K562 (cell line): Measurements from ENCODE around the gene GAL3ST3. TPM values are rescaled to one million over a fixed set of nuclear protein-coding genes. Genes with fewer than 3 reads are reported as not detected.
A peak's percentile ranks its signal among the peaks of the same experiment; 100 is the strongest.

Source experiments
- E2F3 ChIP-seq: fragments of 250-450 bp; sonication (Bioruptor Pico); IDR thresholded peaks from 2 replicates; pipeline ENCODE4 v1.4.0; 2020; ENCODE audit warnings: mild to moderate bottlenecking
- ELF4 ChIP-seq: fragments of 450-650 bp; formaldehyde crosslinking; IDR thresholded peaks from 2 replicates; pipeline ENCODE4 v1.4.0; 2022; ENCODE audit warnings: missing genetic modification characterization
- FOS ChIP-seq: IDR thresholded peaks from 3 replicates; pipeline ENCODE4 v1.6.1; 2011; ENCODE audit not compliant: insufficient read length; ENCODE audit errors: extremely low read depth
- FOXK1 ChIP-seq: sonication (generic); formaldehyde crosslinking; IDR thresholded peaks from 2 replicates; pipeline ENCODE4 v1.8.0; 2022; ENCODE audit warnings: missing genetic modification reagents, mild to moderate bottlenecking, borderline replicate concordance
- KLF6 ChIP-seq: fragments of 250-450 bp; sonication (Bioruptor Pico); IDR thresholded peaks from 2 replicates; pipeline ENCODE4 v1.4.0; 2020; ENCODE audit warnings: mild to moderate bottlenecking, moderate library complexity, borderline replicate concordance
- MAFG ChIP-seq: fragments of 450-650 bp; conservative IDR thresholded peaks from 2 replicates; pipeline ENCODE4 v1.6.1; 2016; ENCODE audit warnings: missing genetic modification characterization, missing compliant biosample characterization
- MIER1 ChIP-seq: fragments of 450-650 bp; IDR thresholded peaks from 2 replicates; pipeline ENCODE4 v1.6.1; 2016; ENCODE audit warnings: antibody characterized with exemption, mild to moderate bottlenecking, low read depth
- NEUROD1 ChIP-seq: fragments of 150-350 bp; IDR thresholded peaks from 2 replicates; pipeline ENCODE4 v1.6.1; 2014; ENCODE audit warnings: borderline replicate concordance, low read length, low read depth; ENCODE audit not compliant: partially characterized antibody
- SETDB1 ChIP-seq: IDR thresholded peaks from one replicate; pipeline ENCODE4 v1.6.1; 2012; ENCODE audit warnings: low read length, control low read depth, inconsistent platforms
- SOX6 ChIP-seq: fragments of 450-650 bp; IDR thresholded peaks from 2 replicates; pipeline ENCODE4 v1.6.1; 2014; ENCODE audit warnings: mild to moderate bottlenecking
- ZNF24 ChIP-seq: fragments of 450-650 bp; IDR thresholded peaks from 2 replicates; pipeline ENCODE4 v1.6.1; 2016
- polyA plus RNA-seq, 8 experiments: library from polyadenylated mRNA; depleted of rRNA in 4 of 8; stranded (reverse) in 5 of 8; unstranded in 3 of 8; fragments of >200 nt; fragmentation: Nextera tagmentation in 2 of 8; fragmentation: Illumina TruSeq in 1 of 8; extraction: Ambion mirVana in 2 of 8; extraction: Trizol in 1 of 8; gene quantifications; 2 replicates each; pipeline versions ENCODE4 v1.2.1 to v1.2.3, GENCODE V29; 2011 to 2014; ENCODE audit warnings: inconsistent platforms in 1 of 8, missing spikeins in 1 of 8
- total RNA-seq, 7 experiments: library from RNA; depleted of rRNA in 6 of 7; stranded (reverse); fragments of >200 nt in 6 of 7; fragmentation: Illumina TruSeq in 2 of 7; extraction: Trizol in 2 of 7; gene quantifications; 2 replicates each; pipeline versions ENCODE4 v1.2.1 to v1.2.3, GENCODE V29; 2011 to 2021; ENCODE audit warnings: low replicate concordance in 1 of 7
- TF ChIP-seq, protein P1 (sequence below), 2 experiments: fragments of 450-650 bp; formaldehyde crosslinking in 1 of 2; IDR thresholded peaks; 2 replicates each; pipeline versions ENCODE4 v1.4.0 to v1.6.1; 2014 to 2020; ENCODE audit warnings: mild to moderate bottlenecking in 2 of 2, borderline replicate concordance in 1 of 2, low read depth in 1 of 2
- TF ChIP-seq, protein P2 (sequence below): sonication (generic); formaldehyde crosslinking; IDR thresholded peaks from 2 replicates; pipeline ENCODE4 v1.9.0; 2022; ENCODE audit warnings: mild to moderate bottlenecking, missing genetic modification reagents
- TF ChIP-seq, protein P3 (sequence below): fragments of 250-450 bp; sonication (Bioruptor Pico); IDR thresholded peaks from 2 replicates; pipeline ENCODE4 v1.4.0; 2020; ENCODE audit warnings: mild to moderate bottlenecking, moderate library complexity
- TF ChIP-seq, protein P4 (sequence below): fragments of 250-450 bp; sonication (Bioruptor Pico); IDR thresholded peaks from 2 replicates; pipeline ENCODE4 v1.5.0; 2021

Gene GAL3ST3
- total and polyA plus RNA-seq, 9 of the 15 experiments (the other 6 are each of a cell fraction or from before 2014, with no cell fraction given): not detected

DNA sequence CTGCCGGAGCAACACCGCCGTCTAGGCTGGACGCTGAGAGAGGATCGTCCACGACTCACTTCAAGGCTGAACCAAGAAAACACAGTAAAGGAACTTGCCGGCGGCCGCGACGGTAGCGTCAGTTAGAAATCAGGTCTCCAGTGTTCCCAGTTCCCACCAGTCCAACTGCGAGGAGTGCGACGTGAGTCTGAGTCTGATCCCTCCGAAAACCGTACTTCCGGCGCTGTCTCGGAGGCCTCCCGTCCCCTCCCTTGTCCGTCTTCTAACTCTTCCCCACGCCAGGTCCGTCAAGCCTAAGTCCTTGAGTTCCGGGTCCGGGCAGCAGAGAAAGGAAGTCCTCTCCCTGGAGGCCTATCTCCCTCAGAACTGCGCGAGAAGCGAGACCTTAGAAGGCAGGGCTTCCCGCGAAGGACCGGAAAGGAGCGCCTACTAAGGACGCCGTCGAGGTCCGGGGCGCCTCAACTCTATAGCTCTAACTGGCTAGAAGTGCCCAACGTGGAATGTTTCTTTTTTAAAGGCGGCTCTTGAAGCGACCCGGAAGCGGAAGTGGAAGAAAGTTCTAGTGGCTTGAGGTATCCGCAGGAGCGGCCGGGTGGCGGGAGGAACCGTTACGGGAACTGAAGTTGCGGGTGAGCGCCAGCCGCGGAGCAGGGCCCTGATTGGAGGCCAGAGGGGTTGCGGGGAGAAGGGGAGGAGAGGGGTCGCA is 46.9 kb downstream of the GAL3ST3 start, which contains the start of the genes BANF1 and EIF1AD (continued):
- TF ChIP-seq, protein P1, sequence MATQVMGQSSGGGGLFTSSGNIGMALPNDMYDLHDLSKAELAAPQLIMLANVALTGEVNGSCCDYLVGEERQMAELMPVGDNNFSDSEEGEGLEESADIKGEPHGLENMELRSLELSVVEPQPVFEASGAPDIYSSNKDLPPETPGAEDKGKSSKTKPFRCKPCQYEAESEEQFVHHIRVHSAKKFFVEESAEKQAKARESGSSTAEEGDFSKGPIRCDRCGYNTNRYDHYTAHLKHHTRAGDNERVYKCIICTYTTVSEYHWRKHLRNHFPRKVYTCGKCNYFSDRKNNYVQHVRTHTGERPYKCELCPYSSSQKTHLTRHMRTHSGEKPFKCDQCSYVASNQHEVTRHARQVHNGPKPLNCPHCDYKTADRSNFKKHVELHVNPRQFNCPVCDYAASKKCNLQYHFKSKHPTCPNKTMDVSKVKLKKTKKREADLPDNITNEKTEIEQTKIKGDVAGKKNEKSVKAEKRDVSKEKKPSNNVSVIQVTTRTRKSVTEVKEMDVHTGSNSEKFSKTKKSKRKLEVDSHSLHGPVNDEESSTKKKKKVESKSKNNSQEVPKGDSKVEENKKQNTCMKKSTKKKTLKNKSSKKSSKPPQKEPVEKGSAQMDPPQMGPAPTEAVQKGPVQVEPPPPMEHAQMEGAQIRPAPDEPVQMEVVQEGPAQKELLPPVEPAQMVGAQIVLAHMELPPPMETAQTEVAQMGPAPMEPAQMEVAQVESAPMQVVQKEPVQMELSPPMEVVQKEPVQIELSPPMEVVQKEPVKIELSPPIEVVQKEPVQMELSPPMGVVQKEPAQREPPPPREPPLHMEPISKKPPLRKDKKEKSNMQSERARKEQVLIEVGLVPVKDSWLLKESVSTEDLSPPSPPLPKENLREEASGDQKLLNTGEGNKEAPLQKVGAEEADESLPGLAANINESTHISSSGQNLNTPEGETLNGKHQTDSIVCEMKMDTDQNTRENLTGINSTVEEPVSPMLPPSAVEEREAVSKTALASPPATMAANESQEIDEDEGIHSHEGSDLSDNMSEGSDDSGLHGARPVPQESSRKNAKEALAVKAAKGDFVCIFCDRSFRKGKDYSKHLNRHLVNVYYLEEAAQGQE (IDR thresholded peaks at IDR 0.05; ENCODE audit: borderline replicate concordance): no peak; the same call in 1 of the 2 replicates
- TF ChIP-seq, protein P1 (CRISPR knock-in tag; IDR thresholded peaks at IDR 0.05; ENCODE audit: low read depth): peak; percentile 82; the same call in 1 of the 2 replicates
- TF ChIP-seq, protein P2, sequence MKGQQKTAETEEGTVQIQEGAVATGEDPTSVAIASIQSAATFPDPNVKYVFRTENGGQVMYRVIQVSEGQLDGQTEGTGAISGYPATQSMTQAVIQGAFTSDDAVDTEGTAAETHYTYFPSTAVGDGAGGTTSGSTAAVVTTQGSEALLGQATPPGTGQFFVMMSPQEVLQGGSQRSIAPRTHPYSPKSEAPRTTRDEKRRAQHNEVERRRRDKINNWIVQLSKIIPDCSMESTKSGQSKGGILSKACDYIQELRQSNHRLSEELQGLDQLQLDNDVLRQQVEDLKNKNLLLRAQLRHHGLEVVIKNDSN (CRISPR knock-in tag): peak; percentile 21; the same call in 1 of the 2 replicates
- no peak for TF ChIP-seq FOS
- peak; percentile 66 for TF ChIP-seq ELF4 (CRISPR knock-in tag)
- TF ChIP-seq KLF6: peak; percentile 75; the same call in 1 of the 2 replicates
- TF ChIP-seq, protein P3, sequence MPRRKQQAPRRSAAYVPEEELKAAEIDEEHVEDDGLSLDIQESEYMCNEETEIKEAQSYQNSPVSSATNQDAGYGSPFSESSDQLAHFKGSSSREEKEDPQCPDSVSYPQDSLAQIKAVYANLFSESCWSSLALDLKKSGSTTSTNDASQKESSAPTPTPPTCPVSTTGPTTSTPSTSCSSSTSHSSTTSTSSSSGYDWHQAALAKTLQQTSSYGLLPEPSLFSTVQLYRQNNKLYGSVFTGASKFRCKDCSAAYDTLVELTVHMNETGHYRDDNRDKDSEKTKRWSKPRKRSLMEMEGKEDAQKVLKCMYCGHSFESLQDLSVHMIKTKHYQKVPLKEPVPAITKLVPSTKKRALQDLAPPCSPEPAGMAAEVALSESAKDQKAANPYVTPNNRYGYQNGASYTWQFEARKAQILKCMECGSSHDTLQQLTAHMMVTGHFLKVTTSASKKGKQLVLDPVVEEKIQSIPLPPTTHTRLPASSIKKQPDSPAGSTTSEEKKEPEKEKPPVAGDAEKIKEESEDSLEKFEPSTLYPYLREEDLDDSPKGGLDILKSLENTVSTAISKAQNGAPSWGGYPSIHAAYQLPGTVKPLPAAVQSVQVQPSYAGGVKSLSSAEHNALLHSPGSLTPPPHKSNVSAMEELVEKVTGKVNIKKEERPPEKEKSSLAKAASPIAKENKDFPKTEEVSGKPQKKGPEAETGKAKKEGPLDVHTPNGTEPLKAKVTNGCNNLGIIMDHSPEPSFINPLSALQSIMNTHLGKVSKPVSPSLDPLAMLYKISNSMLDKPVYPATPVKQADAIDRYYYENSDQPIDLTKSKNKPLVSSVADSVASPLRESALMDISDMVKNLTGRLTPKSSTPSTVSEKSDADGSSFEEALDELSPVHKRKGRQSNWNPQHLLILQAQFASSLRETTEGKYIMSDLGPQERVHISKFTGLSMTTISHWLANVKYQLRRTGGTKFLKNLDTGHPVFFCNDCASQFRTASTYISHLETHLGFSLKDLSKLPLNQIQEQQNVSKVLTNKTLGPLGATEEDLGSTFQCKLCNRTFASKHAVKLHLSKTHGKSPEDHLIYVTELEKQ (CRISPR knock-in tag): no peak
- TF ChIP-seq MIER1: no peak
- no peak for TF ChIP-seq MAFG (tag)
- TF ChIP-seq SETDB1: no peak
- TF ChIP-seq NEUROD1: peak; percentile 94
- TF ChIP-seq E2F3 (CRISPR knock-in tag): no peak
- peak; percentile 71 for TF ChIP-seq SOX6
- no peak for TF ChIP-seq FOXK1 (CRISPR knock-in tag)
- TF ChIP-seq ZNF24: no peak
- TF ChIP-seq, protein P4, sequence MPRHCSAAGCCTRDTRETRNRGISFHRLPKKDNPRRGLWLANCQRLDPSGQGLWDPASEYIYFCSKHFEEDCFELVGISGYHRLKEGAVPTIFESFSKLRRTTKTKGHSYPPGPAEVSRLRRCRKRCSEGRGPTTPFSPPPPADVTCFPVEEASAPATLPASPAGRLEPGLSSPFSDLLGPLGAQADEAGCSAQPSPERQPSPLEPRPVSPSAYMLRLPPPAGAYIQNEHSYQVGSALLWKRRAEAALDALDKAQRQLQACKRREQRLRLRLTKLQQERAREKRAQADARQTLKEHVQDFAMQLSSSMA (CRISPR knock-in tag): peak; percentile 93
